Measurements from ENCODE around the gene FNIP1.
"Not testable (repeated sequence)": the region's sequence is repeated elsewhere in the genome, so short reads cannot be mapped to it uniquely, and the experiment has no call there.

The FNIP1 gene

DNA sequence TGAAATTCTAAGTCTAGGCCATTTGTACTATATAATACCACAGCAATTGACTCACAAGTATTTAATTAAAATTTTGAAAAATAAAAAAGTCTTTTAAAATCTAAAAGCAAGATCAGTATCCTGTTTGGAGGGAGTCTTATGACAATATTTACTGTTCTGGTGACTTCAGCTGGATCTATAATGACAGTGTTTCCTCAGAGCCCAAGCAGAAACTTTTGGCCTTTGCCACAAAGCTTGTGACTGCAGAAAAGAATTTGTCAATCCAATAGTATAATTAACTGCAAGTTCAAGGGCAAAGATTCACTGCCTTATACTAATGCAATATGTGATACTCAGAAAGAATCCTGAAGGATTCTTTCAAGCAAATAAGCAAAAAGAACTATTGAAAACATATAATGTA, 112.2 kb downstream of the FNIP1 start:
- no peak for DNase-seq (ENCODE audit: low spot score)

DNA sequence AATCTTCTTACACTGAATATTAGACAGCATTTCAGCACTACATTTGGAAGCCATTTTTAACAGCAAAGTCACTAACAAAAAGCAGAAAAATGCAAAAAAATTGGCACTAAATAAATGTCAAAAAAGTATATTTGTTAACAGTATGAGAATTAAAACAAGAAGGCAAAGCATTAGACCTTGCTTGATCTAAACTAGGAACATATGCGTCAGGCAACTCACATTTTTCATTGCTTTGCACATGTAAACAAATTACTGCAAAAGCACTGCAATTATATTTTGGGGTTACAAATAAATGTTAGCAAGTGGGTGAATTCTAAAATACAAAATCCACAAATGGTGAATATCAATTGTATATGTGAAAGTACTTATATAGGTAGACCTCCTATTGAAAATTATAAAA, 112.8 kb downstream of the FNIP1 start:
- DNase-seq (ENCODE audit: low spot score), result no peak

DNA sequence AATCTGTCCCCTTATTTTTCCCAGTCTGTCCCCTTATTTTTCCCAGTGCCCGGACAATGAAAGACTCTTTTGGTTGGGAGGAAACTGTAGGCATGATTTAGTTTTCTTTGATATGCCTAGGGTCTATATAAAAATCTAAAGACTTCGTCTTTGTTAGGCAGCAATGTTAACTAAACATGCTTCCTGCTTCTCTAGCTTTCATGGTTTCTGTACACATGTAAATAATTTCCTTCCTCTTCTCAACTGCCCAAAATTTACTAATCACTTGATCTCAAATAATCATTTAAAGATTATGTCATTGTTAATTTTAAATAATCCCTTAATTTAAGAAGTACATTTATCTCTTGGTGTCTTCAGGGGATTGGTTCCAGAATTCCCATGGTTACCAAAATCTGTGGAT, 114.0 kb downstream of the FNIP1 start:
- peak; percentile 11 for DNase-seq (ENCODE audit: low spot score)

DNA sequence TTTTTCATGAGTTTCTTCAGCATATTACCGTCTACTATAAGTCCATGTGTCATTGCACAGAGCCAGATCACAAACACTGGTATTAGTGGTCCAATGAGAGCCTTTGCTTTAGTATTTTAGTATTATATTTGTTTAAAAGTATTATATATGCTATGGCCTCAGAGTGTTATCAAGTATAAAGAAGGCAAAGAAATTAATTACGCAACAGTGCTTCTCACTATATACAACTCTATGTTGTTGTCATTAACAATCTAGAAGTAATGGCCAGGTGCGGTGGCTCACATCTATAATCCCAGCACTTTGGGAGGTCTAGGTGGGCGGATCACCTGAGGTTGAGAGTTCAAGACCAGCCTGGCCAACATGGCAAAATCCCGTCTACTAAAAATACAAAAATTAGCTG, 114.6 kb downstream of the FNIP1 start:
- DNase-seq (ENCODE audit: low spot score), result no peak

DNA sequence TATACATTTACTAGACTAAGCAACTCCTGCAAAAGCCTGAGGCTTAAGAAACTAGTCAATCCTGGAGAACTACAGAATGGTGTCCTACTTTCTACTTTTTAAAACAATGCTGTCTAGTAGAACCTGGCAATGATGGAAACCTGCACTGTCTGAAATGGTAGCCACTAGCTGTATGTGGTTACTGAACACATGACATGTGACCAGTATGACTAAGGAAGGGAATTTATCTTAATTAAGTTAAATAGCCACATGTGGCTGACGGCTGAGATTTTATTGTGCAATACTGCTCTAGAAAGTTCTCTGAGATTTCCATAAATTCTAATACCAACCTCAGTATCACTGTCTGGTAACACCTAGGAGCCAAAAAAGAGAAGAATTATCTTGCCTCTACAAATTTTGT, 116.9 kb downstream of the FNIP1 start:
- DNase-seq (ENCODE audit: low spot score), result no peak

DNA sequence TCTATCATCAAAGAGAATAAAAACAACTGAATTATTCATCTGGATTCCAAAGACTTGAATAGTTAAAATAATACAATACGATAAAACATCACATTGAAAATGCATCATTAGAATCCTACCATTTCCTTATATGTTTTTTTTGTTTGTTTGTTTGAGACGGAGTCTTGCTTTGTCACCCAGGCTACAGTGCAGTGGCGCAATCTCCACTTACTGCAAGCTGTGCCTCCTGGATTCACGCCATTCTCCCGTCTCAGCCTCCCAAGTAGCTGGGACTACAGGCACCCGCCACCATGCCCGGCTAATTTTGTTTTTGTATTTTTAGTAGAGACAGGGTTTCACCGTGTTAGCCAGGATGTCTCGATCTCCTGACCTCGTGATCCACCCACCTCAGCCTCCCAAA, 118.5 kb downstream of the FNIP1 start:
- DNase-seq (ENCODE audit: low spot score), result not testable (repeated sequence)

DNA sequence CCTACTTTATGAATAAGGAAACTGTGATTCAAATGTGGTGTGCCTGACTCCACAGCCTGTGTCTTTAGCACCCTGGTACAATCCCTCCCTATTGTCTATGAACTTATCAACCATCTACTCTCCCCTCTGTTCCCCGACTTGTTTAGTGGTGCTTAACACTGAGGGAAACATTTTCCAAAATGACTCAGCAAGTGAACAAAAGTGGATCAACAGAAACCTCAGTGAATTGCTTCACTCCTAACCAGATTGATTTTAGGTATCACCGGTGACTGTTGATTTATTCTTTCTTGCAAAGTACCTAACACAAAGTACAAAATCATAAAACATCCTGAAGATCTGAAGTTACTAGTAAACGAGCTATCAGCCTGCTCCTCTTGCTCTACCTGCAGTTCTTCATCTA, 119.7 kb downstream of the FNIP1 start:
- no peak for DNase-seq (ENCODE audit: low spot score)

DNA sequence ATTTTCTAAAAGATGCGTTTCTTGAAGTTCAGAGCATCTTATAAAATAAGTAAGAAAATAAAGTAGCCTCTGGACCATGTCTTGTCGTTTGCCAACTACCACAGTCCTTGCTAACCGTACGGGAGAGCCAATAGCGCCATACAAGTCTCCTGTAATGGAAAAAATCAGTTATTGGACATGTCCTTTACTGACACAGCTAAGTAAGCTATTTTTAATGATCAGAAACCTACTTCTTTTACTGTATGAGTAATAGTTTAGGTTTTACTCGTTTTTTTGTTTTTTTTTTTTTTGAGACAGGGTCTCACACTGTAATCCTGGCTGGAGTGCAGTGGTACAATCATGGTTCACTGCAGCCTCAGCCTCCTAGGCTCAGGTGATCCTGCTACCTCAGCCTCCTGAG, 124.0 kb downstream of the FNIP1 start:
- no peak for DNase-seq (ENCODE audit: low spot score)

DNA sequence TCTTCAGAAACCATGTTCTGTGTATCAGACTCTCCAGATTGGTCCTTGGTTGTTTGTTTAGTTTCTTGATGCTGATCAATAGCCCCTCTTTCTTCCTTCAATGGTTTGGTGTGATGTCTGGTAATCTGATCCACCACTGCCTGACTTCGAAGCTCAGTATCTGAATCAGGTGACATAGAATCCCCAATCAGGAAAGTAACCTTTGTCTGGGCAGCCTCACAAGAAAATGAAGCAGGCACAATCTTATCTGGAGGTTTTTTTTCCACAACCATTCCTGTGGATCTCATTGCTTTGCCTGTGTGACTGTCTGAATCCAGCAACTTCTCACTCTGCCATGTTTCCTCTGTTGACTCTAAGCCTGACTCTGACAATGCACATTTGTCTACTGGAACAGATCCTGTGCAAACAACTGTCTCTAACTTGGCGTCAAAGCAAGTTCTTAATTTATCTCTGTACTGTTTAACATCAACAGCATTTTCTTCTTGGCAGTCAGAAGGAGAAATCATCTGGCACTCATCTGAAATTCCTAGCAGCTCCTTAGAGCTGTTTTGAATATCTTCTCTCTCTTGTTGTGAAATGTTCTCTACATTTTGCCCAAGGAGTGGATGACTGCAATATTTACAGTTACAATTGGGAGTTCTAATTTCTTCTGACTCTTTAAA, 124.7 kb downstream of the FNIP1 start:
- DNase-seq (ENCODE audit: low spot score), result no peak

DNA sequence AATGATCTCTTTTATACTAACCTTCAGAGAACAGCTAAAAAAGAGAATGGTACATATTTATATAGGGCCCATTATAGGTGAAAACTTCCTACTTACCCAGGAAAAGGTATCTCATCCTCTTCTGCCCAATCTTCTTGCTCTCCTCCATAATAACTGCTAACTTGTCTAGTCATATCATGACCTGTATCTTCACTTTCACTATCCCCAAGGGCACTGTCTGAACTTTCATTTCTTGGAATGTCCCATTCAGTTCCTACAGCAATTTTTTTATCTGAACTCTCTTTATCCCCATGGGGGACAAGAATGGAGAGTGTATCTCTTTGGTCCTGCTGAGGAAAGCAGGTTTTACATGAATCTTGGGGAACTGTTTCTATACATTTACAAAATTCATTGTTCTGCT, 125.4 kb downstream of the FNIP1 start:
- no peak for DNase-seq (ENCODE audit: low spot score)

DNA sequence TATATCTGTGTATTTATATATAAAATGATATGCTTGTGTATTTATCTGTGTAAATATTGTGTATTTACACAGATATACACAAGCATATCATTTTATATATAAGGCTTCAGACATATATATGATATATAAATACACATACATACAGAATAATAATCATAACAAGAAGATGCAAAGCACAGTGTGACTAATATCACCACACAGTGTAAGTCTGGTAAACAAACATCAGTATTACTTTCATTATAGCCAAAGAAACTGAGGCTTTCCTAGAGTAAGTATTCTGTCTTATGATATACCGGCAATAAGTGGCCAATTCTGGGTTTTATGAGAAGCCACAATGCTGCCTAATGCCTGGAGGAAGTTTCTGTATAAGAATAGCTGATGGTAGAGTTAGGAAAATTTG, 131.9 kb downstream of the FNIP1 start:
- DNase-seq (ENCODE audit: low spot score), result no peak

DNA sequence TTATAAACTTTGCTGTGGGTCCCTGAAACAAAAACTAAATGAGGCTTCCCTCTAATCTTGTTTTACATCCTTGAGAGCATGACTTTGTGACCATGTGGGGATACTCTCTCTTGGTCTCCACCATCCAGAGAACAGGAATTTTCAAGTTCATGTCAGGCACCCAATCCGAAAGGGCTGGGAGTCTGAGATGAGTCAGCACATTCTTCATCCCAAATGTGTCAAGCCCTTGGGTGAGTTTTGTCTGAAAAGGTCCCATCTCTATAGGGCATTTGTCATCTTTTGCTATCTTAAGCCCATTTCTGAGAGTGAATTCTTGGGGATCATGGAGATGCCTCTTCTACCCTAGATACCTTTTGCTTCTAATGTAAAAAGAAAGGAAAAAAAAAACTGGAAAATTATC, 134.9 kb downstream of the FNIP1 start:
- no peak for DNase-seq (ENCODE audit: low spot score)

DNA sequence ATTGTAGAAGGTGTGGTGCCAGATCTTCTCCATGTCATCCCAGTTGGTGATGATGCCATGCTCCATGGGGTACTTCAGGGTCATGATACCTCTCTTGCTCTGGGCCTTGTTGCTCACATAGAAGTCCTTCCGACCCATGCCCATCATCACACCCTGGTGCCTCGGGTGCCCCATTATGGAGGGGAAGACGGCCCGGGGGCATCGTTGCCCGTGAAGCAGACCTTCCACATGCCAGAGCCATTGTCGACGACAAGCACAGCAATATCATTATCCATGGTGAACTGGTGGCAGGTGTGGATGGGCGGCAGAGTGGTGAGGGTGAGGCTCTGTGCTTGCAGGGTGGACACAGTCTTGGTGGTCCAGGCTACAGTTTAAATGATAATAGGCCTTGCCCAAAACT, 137.0 kb downstream of the FNIP1 start:
- no peak for DNase-seq (ENCODE audit: low spot score)

DNA sequence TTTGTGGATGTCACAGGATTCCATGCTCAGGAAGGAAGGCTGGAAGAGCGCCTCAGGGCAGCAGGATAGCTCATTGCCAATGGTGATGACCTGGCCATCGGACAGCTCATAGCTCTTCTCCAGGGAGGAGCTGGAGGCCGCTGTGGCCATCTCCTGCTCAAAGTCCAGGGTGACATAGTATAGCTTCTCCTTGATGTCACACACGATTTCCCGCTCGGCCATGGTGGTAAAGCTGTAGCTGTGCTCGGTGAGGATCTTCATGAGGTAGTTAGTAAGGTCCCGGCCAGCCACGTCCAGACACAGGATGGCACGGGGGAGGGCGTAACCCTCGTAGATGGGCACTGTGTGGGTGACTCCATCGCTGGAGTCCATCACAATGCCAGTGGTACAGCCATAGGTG, 137.5 kb downstream of the FNIP1 start:
- DNase-seq (ENCODE audit: low spot score), result no peak

DNA sequence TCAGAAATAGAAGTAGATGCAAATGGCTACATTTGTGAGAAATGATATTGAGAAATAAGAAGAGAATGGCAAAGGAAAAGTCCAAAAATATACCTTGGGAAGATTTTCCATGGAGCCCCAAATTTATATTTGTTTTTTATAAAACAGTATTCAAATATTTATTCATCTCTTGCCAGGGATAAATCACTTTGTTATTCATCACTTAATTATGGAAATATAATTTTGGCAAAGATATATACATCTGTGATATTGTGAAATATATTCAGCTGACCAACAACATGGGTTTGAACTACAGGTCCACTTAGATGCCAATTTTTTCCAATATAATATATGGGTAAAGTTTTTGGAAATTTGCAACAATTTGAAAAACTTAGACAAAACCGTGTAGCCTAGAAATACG, 142.0 kb downstream of the FNIP1 start:
- no peak for DNase-seq (ENCODE audit: low spot score)

DNA sequence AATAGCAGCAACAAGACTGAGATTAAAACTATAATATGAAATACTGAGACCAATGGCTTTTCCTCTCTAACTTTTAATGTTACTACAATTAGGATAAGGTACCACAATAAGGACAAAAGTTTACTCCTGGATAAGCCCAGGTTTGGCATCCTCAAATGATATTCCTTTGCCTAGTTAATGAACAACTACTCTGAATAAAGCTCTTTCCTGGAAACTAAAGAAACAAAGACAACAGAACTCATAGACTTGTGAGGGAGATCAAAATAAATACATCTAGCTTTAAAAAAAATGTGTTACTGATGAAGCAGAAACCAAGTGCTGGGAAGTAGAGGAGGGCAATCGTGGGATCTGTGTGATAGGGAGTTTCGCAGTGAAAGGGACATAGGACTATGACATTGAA, 142.5 kb downstream of the FNIP1 start:
- no peak for DNase-seq (ENCODE audit: low spot score)

DNA sequence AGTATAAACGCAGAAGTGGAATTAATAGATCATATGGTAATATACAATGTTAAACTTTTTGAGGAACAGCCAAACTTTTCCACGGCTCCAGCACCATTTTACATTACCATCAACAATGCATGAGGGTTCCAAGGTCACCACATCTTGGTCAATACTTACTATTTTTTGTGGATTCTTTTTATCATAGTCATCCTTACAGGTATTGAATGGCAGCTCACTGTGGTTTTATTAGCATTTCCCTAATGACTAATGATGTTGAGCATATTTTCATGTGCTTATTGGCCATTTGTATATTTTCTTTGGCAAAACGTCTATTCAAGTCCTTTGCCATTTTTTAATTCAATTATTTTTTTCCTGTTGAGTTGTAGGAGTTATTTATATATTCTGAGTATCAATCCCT, 147.7 kb downstream of the FNIP1 start:
- no peak for DNase-seq (ENCODE audit: low spot score)

DNA sequence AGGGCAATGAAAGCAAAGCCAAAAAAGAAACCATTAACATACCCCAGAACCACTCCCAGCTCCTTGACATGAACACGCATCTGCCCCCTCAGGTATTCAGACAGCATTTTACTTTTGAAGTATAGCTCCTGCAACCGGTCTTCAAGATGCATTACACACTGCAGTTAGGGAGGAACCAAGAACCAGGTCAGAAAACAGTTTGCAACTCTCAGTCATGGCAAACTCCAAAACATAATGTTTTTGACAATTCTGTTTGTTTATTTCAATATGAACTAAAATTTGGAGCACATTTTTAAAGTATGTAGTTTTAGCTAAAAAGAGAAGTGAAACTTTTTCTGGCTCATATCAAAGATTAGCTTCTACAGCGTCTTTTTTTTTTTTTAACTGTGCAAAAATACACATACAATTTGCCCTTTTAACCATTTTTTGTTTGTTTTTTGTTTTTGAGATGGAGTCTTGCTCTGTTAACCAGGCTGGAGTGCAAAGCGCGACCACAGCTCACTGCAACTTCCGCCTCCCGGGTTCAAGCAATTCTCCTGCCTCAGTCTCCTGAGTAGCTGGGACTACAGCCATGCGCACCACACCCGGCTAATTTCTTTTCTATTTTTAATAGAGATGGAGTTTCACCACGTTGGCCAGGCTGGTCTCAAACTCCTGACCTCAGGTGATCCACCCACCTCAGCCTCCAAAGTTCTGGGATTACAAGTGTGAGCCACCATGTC, 149.6 kb downstream of the FNIP1 start:
- peak; percentile 32 for DNase-seq (ENCODE audit: low spot score)

DNA sequence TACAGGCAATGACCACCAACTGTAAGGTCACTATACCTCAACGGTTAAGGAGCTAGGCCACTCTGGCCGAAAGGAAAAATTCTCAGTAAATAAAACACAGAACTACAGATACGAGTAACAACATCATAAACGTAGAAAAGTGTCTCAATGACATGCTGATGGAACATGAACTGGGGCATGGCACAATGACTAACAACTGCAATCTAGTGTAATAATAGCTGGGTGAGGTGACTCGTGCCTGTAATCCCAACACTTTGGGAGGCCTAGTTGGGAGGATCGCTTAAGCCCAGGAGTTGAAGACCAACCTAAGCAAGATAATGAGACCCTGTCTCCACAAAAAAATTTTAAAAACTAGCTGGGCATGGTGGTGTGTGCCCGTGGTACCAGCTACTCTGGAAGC, 152.0 kb downstream of the FNIP1 start:
- no peak for DNase-seq (ENCODE audit: low spot score)

DNA sequence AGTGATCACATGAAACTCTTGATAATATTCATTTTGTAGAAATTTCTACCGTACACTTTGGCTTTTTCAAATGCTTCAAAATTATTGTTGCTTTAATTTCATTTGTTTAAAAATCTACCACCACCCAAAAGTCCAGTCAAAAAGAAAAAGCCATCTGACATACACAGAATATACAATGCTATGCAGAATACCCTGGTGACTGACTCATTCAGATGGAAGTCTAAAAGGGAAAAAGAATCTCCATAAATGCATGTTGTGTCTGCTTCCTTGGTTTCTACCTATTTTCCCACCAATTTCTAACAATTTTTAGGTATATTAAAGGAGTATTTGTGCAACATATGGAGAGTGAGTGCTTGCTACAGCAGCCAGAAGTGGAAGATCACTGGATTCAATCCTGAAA, 152.4 kb downstream of the FNIP1 start:
- DNase-seq (ENCODE audit: low spot score), result no peak

DNA sequence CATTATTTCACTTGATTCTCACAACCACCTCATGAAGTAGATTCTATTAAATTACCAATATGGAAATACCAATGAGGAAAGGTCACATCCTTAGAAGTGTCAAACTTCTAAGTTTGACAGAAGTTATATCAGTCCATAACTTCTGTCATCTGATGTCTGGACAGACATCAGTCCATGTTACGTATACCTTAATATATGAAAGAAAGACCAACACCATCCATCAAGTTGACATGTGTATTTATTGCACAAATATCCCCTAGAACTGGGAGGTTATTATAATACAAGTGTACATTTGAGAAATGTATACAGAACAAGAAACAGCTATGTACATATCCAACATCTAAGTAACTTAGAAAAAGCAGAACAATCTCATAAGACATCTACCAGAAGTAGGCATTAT, 155.3 kb downstream of the FNIP1 start:
- no peak for DNase-seq (ENCODE audit: low spot score)

DNA sequence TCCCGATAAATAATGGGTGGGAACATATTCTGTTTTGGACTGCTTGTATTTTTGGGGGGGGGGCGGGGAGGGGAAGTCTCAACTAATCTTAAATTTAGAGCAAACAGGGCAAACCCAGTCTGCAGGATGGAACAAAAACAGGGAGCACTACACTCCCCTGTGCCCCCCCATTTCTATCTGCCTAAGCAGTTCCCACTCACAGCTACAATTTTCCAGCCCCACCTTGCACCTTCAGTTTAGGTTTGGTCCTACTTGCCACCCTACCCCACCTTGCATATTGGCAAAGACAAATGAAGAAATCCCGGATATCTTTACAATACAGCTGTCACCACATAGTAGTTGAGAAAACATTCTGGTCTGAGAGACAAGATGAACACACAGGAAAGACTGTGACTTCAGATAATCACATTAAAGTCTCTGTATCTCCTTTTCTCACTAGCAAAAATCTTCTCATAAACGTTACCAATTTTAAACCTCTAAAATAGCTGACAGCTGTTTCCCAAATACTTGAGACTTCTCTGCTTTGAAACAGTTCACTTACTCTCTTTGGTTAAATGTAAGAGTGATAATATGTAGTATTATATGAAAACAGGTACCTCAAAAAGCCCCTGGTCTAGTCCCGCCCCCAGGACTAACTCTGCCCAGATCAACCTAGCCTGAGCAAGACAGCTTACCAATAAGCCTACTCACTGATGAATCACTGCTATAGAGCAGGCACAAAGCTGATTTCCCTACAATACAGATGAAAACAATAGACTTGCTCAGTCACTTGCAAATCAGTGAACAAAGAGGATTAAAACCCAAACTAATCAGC, 156.6 kb downstream of the FNIP1 start:
- DNase-seq (ENCODE audit: low spot score), result no peak

DNA sequence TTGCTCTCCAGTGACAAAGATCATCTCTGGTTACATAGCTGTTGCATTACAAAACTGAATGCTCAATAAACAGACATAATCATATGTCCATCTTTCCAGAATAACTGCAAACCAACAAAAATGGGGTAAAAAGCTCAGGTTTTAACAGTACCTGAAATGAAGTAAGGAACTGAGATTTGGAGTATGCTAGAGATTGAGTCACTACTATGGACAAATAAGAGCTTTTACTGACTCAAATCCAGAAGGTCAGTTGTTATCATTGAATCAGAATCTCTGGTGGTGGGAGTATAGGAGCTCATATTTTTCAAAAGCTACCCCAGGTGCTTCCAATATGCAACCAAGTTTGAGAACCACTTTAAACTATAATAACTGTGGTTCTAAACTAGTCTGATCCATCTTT, 157.7 kb downstream of the FNIP1 start:
- DNase-seq (ENCODE audit: low spot score), result no peak
